SK-N-SH treated with all-trans-retinoic acid at 6 μM for 48 hours (cell line): ENCODE data around the gene ADAM8.

Source experiments
- CREB5 ChIP-seq: fragments of 250-450 bp; sonication (Bioruptor Pico); IDR thresholded peaks from 2 replicates; pipeline ENCODE4 v1.5.1; 2020; ENCODE audit warnings: low read depth, mild to moderate bottlenecking, moderate library complexity
- ISL1 ChIP-seq: fragments of 250-450 bp; sonication (Bioruptor Pico); IDR thresholded peaks from 2 replicates; pipeline ENCODE4 v2.1.2; 2022; ENCODE audit warnings: mild to moderate bottlenecking, moderate library complexity
- PATZ1 ChIP-seq: fragments of 250-450 bp; sonication (Bioruptor Pico); IDR thresholded peaks from 2 replicates; pipeline ENCODE4 v1.8.0; 2020; ENCODE audit warnings: mild to moderate bottlenecking, moderate library complexity, borderline replicate concordance
- PPARA ChIP-seq: fragments of 250-450 bp; sonication (Bioruptor Pico); IDR thresholded peaks from 2 replicates; pipeline ENCODE4 v1.5.0; 2020; ENCODE audit warnings: mild to moderate bottlenecking, borderline replicate concordance
- RARB ChIP-seq: fragments of 250-450 bp; sonication (Bioruptor Pico); IDR thresholded peaks from 2 replicates; pipeline ENCODE4 v1.8.0; 2021; ENCODE audit warnings: mild to moderate bottlenecking, moderate library complexity
- ZC3H10 ChIP-seq: fragments of 250-450 bp; sonication (Bioruptor Pico); IDR thresholded peaks from 2 replicates; pipeline ENCODE4 v1.5.1; 2021; ENCODE audit warnings: mild to moderate bottlenecking, moderate library complexity
- ZFP3 ChIP-seq: fragments of 250-450 bp; sonication (Bioruptor Pico); IDR thresholded peaks from 2 replicates; pipeline ENCODE4 v1.5.0; 2020; ENCODE audit warnings: mild to moderate bottlenecking, moderate library complexity
- ZFP30 ChIP-seq: fragments of 450-650 bp; formaldehyde crosslinking; IDR thresholded peaks from 2 replicates; pipeline ENCODE4 v1.5.0; 2022; ENCODE audit warnings: mild to moderate bottlenecking, moderate library complexity
- TF ChIP-seq, protein P1 (sequence below): fragments of 250-450 bp; sonication (Bioruptor Pico); IDR thresholded peaks from 2 replicates; pipeline ENCODE4 v1.8.0; 2021; ENCODE audit warnings: low read depth, mild to moderate bottlenecking, moderate library complexity, borderline replicate concordance

DNA sequence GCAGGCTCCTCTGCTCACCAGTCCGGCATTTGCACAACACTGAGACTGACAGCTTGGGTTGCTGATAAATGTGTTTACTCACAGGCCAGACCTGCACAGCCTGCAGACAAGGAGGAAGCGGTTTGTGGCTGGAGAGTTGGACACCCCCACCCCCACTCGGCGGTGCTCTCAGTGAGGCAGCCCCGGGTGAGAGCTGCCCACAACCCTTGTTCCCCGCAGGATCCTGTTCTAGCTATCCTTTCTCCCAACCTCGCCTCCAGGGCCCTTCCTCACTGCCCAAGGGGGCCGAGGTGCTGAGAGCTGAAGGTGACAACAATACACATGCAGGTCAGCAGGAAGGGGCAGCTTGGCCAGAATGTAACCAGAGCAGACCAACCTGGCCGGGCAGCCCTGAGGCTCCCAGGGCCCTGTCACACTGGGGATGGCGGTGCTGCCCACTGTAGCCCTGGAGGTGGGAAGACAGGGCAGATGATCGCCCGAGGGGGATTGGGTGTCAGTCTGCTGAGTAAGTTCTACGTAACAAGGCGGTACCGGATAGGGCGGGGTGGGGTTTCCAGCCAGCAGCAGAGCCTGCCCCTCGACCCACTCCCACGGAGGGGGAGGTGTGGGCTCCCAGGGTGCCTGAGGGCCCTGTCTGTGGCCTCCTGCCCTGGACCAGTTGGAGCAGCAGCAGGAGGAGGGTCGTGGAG is 2.1 kb upstream of the ADAM8 start:
- no peak for TF ChIP-seq PPARA (CRISPR knock-in tag)
- no peak for TF ChIP-seq ZFP3 (CRISPR knock-in tag)
- TF ChIP-seq, protein P1, sequence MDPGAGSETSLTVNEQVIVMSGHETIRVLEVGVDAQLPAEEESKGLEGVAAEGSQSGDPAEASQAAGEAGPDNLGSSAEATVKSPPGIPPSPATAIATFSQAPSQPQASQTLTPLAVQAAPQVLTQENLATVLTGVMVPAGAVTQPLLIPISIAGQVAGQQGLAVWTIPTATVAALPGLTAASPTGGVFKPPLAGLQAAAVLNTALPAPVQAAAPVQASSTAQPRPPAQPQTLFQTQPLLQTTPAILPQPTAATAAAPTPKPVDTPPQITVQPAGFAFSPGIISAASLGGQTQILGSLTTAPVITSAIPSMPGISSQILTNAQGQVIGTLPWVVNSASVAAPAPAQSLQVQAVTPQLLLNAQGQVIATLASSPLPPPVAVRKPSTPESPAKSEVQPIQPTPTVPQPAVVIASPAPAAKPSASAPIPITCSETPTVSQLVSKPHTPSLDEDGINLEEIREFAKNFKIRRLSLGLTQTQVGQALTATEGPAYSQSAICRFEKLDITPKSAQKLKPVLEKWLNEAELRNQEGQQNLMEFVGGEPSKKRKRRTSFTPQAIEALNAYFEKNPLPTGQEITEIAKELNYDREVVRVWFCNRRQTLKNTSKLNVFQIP: no peak
- TF ChIP-seq ZFP30 (CRISPR knock-in tag): no peak
- no peak for TF ChIP-seq CREB5 (CRISPR knock-in tag)
- TF ChIP-seq RARB (CRISPR knock-in tag): no peak
- no peak for TF ChIP-seq ZC3H10 (CRISPR knock-in tag)
- no peak for TF ChIP-seq PATZ1 (CRISPR knock-in tag)
- no peak for TF ChIP-seq ISL1 (CRISPR knock-in tag)
